Body of pancreas (tissue), 4 donors: ENCODE results near the gene TAC3. TPM values are rescaled to one million over a fixed set of nuclear protein-coding genes. Genes with fewer than 3 reads are reported as not detected.

Experiments used
- ATAC-seq: fragments of 150-250 bp; one replicate; pipeline ENCODE4 v1.9.1; 2016
- DNase-seq, 4 donors: peaks; one replicate each; pipeline ENCODE4 v3.0.0-alpha.2; 2019
- H3K27ac ChIP-seq, 4 donors: fragments of 200-600 bp; sonication (generic); 1 replicate in 3 of 4; 2 replicates in 1 of 4; pipeline versions ENCODE4 v1.5.1 to v1.6.1; 2016 to 2019; ENCODE audit warnings: mild to moderate bottlenecking in 1 of 4, mixed read lengths in 1 of 4, moderate library complexity in 1 of 4
- H3K27me3 ChIP-seq, 2 donors: fragments of 200-600 bp; sonication (generic); one replicate each; pipeline ENCODE4 v1.6.0; 2016; ENCODE audit warnings: mild to moderate bottlenecking in 1 of 2
- H3K36me3 ChIP-seq, 2 donors: fragments of 200-600 bp; sonication (generic); replicated peaks in 1 of 2; 2 replicates each; pipeline ENCODE4 v1.5.1; 2016; ENCODE audit warnings: low read depth in 2 of 2; ENCODE audit not compliant: insufficient read depth in 1 of 2
- H3K4me1 ChIP-seq: fragments of 200-600 bp; sonication (generic); one replicate; pipeline ENCODE4 v1.6.0; 2016
- H3K4me3 ChIP-seq, 2 donors: fragments of 200-600 bp; sonication (generic); 1 replicate in 1 of 2; 2 replicates in 1 of 2; pipeline ENCODE4 v1.5.1; 2016 to 2019
- H3K9me3 ChIP-seq, 3 donors: fragments of 200-600 bp; sonication (generic); 1 replicate in 2 of 3; 2 replicates in 1 of 3; pipeline ENCODE4 v1.5.1; 2016
- POLR2A ChIP-seq, 3 donors: fragments of 450-650 bp; IDR thresholded peaks; one replicate each; pipeline ENCODE4 v1.6.1; 2016; ENCODE audit warnings: antibody characterized with exemption in 3 of 3, mild to moderate bottlenecking in 2 of 3
- WGBS, 2 donors: methylation state at CpG; one replicate each; pipeline ENCODE4 v1.1.5; 2017; 5-methylcytosine and 5-hydroxymethylcytosine counted together
- intact Hi-C: fragments of 100-400 bp; cut with DNase I; formaldehyde crosslinking; loops from one replicate; pipeline ENCODE4 v1.15.1; 2023
- total RNA-seq, 2 donors: library from RNA; depleted of rRNA; stranded (reverse); fragments of >200 nt; gene quantifications; one replicate each; pipeline ENCODE4 v1.1.0, GENCODE V29; 2016
- TF ChIP-seq, protein P1 (sequence below), 7 experiments: fragments of 450-650 bp in 4 of 7; fragments of 200-600 bp in 3 of 7; sonication (generic) in 3 of 7; IDR thresholded peaks; one replicate each; pipeline ENCODE4 v1.5.1; 2016 to 2019; ENCODE audit warnings: antibody characterized with exemption in 7 of 7

TAC3 gene
- total RNA-seq, 2 donors from 2014 or later = not detected

DNA sequence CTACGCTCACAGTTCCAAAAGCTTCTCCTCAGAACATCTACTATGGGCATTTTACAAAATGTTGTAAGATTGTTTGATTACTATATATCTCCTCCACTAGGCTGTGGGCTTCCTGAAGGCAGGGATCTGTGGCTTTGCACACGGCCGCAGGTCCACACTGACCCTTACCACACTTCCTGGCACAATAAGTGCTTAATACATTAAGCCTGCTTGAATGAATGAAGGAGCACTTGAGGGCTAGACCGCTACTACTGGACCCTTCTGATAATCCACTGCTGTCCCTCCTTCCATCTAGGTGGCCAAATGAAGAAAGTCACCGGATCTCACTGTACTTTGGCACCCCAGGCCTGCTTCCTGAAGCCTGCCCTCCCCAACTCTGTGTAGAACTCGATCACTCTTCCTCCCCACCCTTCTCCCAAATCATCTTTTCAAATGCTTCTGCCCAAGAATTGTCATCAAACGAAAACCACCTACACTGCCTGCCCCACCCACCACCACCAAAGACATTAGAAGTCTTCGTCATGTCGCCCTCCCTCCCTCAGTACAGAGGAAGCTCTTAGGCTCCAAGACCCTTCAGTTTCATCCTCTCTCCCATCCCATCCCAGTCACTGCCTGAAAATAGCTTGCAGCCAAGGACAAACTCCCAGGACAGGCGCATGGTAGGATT, 9.4 kb downstream of the TAC3 start:
- Histone ChIP-seq H3K9me3 (no peaks in the 10 kb centered on the region), H3K27ac (peak overlapping the region in 3 of 4 donors; percentile 37 to 51 (median 48)), H3K36me3 (peaks cover 0 to 7% of the 10 kb centered on the region in 2 donors), H3K27me3 (no peaks in the 10 kb centered on the region), H3K4me3 (no peak overlapping the region), H3K4me1 (peaks cover 17% of the 10 kb centered on the region)
- 53 to 62% methylated on average over 10 of the region's 10 CpGs for WGBS, 2 donors
- no peak for ATAC-seq
- intact Hi-C loops = no loop called here
- TF ChIP-seq, protein P1, sequence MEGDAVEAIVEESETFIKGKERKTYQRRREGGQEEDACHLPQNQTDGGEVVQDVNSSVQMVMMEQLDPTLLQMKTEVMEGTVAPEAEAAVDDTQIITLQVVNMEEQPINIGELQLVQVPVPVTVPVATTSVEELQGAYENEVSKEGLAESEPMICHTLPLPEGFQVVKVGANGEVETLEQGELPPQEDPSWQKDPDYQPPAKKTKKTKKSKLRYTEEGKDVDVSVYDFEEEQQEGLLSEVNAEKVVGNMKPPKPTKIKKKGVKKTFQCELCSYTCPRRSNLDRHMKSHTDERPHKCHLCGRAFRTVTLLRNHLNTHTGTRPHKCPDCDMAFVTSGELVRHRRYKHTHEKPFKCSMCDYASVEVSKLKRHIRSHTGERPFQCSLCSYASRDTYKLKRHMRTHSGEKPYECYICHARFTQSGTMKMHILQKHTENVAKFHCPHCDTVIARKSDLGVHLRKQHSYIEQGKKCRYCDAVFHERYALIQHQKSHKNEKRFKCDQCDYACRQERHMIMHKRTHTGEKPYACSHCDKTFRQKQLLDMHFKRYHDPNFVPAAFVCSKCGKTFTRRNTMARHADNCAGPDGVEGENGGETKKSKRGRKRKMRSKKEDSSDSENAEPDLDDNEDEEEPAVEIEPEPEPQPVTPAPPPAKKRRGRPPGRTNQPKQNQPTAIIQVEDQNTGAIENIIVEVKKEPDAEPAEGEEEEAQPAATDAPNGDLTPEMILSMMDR (IDR thresholded peaks at IDR 0.05) = no peak
- no peak for TF ChIP-seq POLR2A (IDR thresholded peaks at IDR 0.05)
- no peak for DNase-seq

DNA sequence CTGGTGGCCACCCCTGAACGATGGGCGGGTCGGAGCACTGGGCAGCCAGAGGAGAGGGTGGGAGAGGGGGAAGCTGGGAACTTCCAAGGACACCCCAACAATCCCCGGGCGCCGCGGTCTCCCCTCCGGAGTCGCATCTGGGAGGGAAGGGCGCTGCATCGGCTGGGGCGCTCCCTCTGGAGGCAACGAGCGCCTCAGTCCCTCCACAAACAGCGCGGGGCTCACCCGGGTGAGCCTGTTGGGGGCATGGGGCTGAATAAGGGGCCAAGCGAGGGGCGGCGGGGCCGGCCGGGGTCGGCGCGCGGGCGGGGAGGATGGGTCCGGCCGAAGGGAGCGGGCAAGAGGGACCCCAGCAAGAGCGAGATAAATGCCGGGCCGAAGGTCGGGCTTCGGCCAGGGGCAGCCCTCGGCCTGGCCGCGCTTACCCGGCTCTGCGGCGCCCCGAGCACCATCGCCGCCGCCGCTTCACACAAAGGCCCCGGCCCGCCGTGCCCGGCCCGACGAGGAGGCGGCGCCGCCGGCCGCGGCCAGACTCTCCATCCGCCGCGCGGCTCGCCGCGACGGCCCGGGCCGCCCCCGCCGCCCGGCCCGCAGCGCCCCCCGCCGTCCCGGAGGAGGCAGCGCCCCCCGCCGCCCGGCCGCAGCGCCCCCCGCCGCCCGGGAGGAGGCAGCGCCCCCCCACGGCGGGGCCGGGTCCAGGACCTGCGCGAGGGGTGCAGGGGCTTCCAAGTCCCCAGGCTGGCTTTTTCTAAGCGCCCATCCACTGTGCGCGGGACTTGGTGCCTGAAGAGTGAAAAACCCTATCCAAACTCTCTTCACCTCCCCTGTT, 10.1 kb downstream of the TAC3 start, which contains the start of gene ZBTB39:
Gene ZBTB39 (minus strand): TSS at position 567 of the 829 bp plus-strand sequence. CDS start 1,629 bp downstream, outside the sequence.
- Histone ChIP-seq H3K36me3 (peaks cover 0 to 7% of the 10 kb centered on the region in 2 donors), H3K27me3 (no peaks in the 10 kb centered on the region), H3K4me1 (peaks cover 25% of the 10 kb centered on the region), H3K4me3 (peak within 1 kb of the TSS; percentile 59 to 90), H3K9me3 (no peaks in the 10 kb centered on the region), H3K27ac (peak within 1 kb of the TSS; percentile 35 to 76 (median 60))
- TF ChIP-seq, protein P1 (IDR thresholded peaks at IDR 0.05) = peak in 6 of 7 experiments; percentile 32 to 64 (median 44)
- TF ChIP-seq POLR2A (IDR thresholded peaks at IDR 0.05) = peak in 1 of 3 donors; percentile 25
- intact Hi-C loops = no loop called here
- peak; percentile 94 for ATAC-seq
- peak; percentile 54 to 73 (median 61) for DNase-seq
- WGBS, 2 donors = 0 to 2% methylated on average over 19 to 27 of the region's 94 CpGs

DNA sequence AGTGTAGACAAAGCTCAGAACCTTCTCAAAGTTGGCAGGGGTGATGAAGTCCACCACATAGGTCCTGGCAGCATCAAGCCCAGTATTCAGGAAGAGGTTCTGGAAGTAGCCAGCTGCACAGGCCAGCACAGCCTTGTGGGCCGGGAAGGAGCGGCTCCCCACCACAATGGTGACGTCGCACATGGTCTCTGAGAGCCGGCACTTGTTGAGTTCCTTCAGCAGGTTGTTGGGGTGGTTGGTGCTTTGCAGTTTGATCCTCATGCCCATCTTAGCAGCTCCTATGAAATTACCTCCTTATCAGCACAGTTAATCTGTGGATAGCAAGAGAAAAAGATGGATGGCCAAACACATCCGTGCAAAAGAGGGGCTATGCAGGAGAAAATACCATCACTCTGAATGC, 11.7 kb downstream of the TAC3 start:
- no peak overlapping the region for H3K4me3 ChIP-seq
- no peaks in the 10 kb centered on the region for H3K9me3 ChIP-seq
- TF ChIP-seq, protein P1 (IDR thresholded peaks at IDR 0.05) = no peak
- no peak for TF ChIP-seq POLR2A (IDR thresholded peaks at IDR 0.05)
- peaks cover 25% of the 10 kb centered on the region for H3K4me1 ChIP-seq
- no peak overlapping the region for H3K27ac ChIP-seq
- H3K27me3 ChIP-seq = no peaks in the 10 kb centered on the region
- intact Hi-C loops = no loop called here
- DNase-seq = no peak
- peaks cover 0 to 9% of the 10 kb centered on the region in 2 donors for H3K36me3 ChIP-seq
- no peak for ATAC-seq
- WGBS, 2 donors = 21 to 81% methylated on average over 1 to 6 of the region's 6 CpGs

DNA sequence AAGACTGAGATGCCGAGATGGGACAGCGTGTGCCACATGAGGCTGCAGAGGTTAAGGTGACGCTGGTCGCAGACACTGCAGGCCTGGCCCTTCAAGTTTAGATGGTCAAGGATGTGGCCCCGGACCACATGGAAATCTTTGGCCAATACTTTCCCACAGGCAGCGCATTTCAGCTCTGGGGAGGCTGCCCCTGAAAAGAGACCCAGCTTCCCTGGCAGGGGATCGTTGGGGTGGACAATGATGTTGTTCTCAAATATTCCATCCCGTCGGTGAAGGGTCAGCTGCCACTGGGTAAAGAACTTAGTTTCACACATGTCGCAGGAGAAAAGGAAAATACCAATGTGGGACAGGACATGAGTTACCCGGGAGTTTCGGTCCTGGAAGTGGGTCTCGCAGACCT, 12.9 kb downstream of the TAC3 start:
- ATAC-seq = no peak
- Histone ChIP-seq H3K27me3 (no peaks in the 10 kb centered on the region), H3K36me3 (peaks cover 0 to 9% of the 10 kb centered on the region in 2 donors), H3K4me3 (no peak overlapping the region), H3K27ac (no peak overlapping the region), H3K9me3 (no peaks in the 10 kb centered on the region), H3K4me1 (peaks cover 25% of the 10 kb centered on the region)
- no peak for TF ChIP-seq POLR2A (IDR thresholded peaks at IDR 0.05)
- TF ChIP-seq, protein P1 (IDR thresholded peaks at IDR 0.05) = no peak
- DNase-seq = no peak
- 88 to 89% methylated on average over 9 to 13 of the region's 13 CpGs for WGBS, 2 donors
- intact Hi-C loops = no loop called here
